GM19455 (cell line): Measurements from ENCODE around the gene SHROOM2.
"Not testable (repeated sequence)": the region's sequence is repeated elsewhere in the genome, so short reads cannot be mapped to it uniquely, and the experiment has no call there.

ENCODE experiments used
- ATAC-seq: cut with Tn5 transposase; IDR thresholded peaks from one replicate; pipeline ENCODE4 v1.9.1; 2021; ENCODE audit not compliant: unreplicated experiment

The SHROOM2 gene, protein sequence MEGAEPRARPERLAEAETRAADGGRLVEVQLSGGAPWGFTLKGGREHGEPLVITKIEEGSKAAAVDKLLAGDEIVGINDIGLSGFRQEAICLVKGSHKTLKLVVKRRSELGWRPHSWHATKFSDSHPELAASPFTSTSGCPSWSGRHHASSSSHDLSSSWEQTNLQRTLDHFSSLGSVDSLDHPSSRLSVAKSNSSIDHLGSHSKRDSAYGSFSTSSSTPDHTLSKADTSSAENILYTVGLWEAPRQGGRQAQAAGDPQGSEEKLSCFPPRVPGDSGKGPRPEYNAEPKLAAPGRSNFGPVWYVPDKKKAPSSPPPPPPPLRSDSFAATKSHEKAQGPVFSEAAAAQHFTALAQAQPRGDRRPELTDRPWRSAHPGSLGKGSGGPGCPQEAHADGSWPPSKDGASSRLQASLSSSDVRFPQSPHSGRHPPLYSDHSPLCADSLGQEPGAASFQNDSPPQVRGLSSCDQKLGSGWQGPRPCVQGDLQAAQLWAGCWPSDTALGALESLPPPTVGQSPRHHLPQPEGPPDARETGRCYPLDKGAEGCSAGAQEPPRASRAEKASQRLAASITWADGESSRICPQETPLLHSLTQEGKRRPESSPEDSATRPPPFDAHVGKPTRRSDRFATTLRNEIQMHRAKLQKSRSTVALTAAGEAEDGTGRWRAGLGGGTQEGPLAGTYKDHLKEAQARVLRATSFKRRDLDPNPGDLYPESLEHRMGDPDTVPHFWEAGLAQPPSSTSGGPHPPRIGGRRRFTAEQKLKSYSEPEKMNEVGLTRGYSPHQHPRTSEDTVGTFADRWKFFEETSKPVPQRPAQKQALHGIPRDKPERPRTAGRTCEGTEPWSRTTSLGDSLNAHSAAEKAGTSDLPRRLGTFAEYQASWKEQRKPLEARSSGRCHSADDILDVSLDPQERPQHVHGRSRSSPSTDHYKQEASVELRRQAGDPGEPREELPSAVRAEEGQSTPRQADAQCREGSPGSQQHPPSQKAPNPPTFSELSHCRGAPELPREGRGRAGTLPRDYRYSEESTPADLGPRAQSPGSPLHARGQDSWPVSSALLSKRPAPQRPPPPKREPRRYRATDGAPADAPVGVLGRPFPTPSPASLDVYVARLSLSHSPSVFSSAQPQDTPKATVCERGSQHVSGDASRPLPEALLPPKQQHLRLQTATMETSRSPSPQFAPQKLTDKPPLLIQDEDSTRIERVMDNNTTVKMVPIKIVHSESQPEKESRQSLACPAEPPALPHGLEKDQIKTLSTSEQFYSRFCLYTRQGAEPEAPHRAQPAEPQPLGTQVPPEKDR (N-terminal part only)

GRCh38 chrX:9785944-9786797 lies at the start of gene SHROOM2:
Gene SHROOM2, plus strand, starts transcription at chrX:9786429. Its CDS starts 117 bp downstream, at chrX:9786546.
- ATAC-seq: no peak

DNA sequence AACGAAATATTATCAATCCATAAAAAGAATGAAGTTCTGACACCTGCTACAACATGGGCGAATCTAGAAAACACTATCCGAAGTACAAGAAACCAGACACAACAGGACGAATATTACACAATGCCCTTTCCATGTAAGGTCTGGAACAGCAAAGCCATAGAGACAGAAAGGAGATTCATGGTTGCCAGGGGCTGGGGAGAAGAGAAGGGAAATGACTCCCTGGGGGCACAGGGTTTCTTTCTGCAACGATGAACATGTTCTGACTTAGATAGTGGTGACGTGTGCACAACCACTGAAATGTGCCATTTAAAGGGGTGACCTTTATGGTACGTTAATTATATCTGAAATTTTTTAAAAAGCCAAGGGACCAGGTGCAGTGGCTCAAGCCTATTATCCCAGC lies 48.9 kb upstream of the SHROOM2 start:
- no peak for ATAC-seq

DNA sequence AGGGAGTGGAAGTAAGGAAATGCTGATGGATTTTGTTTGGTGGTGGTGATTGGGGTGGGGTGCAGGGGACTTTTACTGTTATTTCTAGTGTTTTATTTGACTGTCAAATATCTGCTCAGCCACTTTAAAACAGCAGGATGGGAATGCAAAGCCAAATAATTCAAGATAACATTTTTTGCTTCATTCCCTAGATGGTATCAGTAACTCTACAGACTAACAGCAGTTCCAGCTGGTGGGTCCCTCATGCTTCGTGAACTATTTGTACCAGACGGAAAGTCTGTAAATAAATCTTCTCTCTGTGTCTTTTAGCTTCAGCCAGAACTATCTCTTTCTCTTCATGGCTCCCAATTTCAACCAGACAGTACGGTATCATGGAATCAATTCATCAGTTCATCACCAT lies 48.1 kb upstream of the SHROOM2 start:
- no peak for ATAC-seq

DNA sequence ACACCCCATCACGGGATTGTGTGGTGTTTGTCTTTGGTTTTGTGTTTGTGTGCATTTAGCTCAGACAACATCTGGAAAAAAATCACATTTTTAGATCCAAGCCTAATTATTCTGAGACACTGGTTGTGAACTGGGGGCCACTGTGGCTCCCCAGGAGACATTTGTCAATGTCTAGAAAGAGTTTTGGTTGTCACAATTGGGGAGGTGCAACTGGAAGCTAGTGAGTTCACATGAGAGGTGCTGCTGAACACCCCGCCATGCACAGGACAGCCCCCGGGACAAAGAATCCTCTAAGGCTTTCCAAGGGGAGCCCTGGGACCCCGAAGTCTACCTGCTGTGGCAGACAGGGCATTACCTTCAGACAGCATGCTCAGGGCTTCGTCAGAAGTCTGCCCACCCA lies 47.1 kb upstream of the SHROOM2 start:
- no peak for ATAC-seq

- no peak for ATAC-seq
These were observed 40.7 kb upstream of the SHROOM2 start for GRCh38 chrX:9745417-9746115.

DNA sequence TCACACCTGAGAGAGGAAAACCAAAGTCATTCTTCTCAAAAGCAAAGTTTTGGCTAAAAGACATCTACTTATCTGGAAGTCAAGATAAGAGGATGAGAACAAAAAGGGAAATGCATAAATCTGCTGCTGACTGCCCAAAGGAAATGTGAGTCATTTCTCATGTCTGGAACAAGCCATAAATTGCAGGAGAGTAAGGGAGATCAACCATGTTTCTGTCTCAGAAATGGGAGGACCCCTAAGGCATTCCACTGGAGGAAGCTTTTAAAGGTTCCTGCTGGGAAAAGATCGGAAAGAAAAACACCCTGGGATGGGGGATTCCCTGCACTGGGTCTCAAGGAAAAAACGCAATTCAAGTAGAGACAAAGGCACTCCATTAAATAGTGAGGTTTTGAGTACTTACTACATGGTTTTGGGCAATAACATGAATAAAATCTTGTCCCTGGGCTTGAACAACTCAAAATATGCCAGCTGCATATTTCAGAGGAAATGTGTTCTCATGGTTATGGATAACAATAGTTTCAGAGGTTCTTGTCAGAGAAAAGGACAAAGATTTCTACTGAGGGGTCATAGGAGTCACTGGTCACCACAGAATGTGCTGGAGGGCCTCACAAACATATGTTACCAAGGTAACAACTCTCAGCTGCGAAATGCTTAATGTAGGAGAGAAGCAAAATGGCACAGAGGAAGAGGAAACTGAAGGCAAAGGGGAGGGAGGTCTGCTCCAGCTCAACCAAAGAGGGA lies 39.9 kb upstream of the SHROOM2 start:
- no peak for ATAC-seq

GRCh38 chrX:9747644-9748043 lies 38.6 kb upstream of the SHROOM2 start:
- no peak for ATAC-seq

GRCh38 chrX:9749146-9749692 lies 37.0 kb upstream of the SHROOM2 start:
- ATAC-seq: no peak

- no peak for ATAC-seq
These were observed 28.9 kb upstream of the SHROOM2 start for GRCh38 chrX:9757366-9757765.

DNA sequence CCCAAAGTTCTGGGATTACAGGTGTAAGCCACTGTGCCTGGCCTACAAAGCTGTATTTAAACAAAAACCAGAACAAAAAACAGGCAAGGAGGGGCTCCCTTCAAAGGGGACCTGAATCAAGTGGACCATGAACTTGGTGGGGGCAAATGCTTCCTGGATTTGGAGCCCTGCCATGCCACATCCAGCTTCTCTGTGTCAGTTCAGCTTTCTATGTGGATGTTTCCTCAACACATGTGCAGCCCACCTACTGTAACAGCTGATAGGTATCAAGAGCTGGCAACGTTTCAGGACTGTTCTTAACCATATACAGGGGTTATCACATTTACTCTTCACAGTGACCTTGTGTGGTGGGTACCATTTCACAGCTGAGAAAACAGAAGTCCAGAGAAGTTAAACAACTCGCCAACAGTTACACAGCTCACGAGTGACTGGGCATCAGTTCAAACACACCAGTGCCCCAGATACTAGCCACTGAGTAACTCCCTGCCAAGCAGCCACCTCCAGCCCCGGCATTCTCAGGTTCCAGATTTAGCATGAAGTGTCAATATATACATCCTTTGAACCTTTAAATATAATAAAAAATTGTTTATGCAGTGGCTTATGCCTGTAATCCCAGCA lies 28.1 kb upstream of the SHROOM2 start:
- no peak for ATAC-seq

DNA sequence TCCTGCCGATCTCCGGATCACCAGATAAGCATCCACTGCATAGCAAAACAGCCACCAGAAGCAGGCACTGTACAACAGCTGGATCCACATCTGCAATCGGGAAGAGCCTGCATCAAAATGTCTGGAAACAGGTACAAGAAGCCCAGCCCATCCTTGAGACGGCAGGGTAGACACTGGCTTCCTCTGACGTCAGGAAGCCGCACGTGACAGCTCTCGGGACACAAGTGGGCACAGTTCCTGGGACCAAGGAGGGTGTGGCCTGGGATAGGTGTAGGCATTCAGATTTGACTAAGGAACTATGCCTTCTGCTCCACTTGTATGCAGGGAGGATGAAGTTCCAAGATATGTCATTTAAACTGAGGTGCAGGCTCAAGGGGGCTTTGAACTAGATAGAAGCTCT lies 26.9 kb upstream of the SHROOM2 start:
- ATAC-seq: no peak

DNA sequence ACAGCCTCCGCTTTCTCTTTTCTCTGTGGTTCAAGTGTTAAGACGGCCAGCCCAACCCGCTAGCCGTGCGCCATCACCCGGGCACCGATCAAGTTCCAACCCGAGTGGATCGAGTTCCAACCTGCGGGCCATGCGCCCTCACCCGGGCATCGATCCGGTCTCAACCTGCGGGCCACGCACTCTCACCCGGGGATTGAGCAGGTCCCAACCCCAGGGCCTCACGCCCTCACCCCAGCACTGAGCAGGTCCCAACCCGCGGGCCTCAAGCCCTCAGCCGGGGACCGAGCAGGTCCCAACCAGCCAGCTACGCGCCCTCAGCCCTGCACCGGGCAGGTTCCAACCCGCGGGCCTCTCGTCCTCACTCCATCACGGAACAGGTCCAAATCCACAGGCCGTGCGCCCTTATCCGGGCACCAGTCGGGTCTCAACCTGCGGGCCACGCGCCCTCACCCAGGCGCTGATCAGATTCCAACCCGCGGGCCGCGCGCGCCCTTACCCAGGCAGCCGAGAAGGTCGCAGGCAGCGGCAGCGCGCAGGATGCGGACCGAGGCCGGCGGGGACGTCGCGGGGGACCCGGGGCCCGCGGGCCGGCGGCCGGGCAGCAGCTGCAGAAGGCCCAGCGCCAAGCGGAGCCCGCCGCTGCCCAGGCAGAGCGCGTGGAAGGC lies 21.0 kb upstream of the SHROOM2 start:
- ATAC-seq: no peak

DNA sequence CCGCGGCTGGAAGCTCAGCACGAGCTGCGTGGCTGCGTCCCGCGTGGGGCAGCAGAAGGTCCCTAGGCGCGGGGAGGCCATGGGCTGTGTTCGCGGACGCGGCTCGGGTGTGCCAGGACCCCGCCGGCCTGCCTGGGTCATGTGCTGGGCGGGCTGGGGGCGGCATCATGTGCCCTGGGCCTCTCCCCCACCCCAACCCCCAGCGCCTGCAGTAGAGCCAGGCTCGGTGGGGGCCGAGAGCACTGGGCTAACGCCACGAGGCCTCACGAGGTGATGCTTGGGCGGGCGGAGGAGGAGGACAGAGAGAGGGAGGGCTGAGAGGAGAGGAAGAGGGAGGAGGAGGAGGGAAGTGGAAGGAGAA lies 20.5 kb upstream of the SHROOM2 start, which contains the start of gene GPR143:
GPR143 (minus strand) TSS at position 111 of the 361 bp plus-strand sequence; CDS start at position 81, 30 bp downstream.
- no peak for ATAC-seq

GRCh38 chrX:9767375-9767774 lies 18.9 kb upstream of the SHROOM2 start:
- ATAC-seq: no peak

- ATAC-seq: not testable (repeated sequence)
These were observed 17.8 kb upstream of the SHROOM2 start for GRCh38 chrX:9768321-9768839.

GRCh38 chrX:9770319-9770718 lies 15.9 kb upstream of the SHROOM2 start:
- no peak for ATAC-seq

GRCh38 chrX:9772943-9773342 lies 13.3 kb upstream of the SHROOM2 start:
- no peak for ATAC-seq
